ENCODE results near the gene CAPN5. TPM values are rescaled to one million over a fixed set of nuclear protein-coding genes. Genes with fewer than 3 reads are reported as not detected.

Gene CAPN5
- total RNA-seq, 1 experiment from 2014 or later = 27.4 TPM

- DNase-seq (ENCODE audit: low spot score) (no peak), ATAC-seq (no peak)
- POLR2A ChIA-PET = no interaction called here
- H3K36me3 Mint-ChIP-seq = no peaks in the 10 kb centered on the region
- H3K4me3 Mint-ChIP-seq = no peak overlapping the region
- CTCF ChIA-PET = interaction anchor here (1.8 kb wide), 1 partner anchor 32 kb away, joined by 6 read pairs; the partner anchor contains the start of gene MYO7A
- no peaks in the 10 kb centered on the region for H3K4me1 Mint-ChIP-seq
- H3K9me3 Mint-ChIP-seq = no peaks in the 10 kb centered on the region
- no peak for TF ChIP-seq USF2 (CRISPR knock-in tag; IDR thresholded peaks at IDR 0.05)
- no peak for TF ChIP-seq MYBL2 (CRISPR knock-in tag; IDR thresholded peaks at IDR 0.05)
- no peak for TF ChIP-seq ATF6 (CRISPR knock-in tag; IDR thresholded peaks at IDR 0.05)
- no peak for TF ChIP-seq ZNF121 (CRISPR knock-in tag; IDR thresholded peaks at IDR 0.05)
- no peak for TF ChIP-seq HMGXB4 (CRISPR knock-in tag; IDR thresholded peaks at IDR 0.05)
- TF ChIP-seq GRHL2 (CRISPR knock-in tag; IDR thresholded peaks at IDR 0.05; ENCODE audit: insufficient replicate concordance, severe bottlenecking) = no peak
- TF ChIP-seq E2F4 (CRISPR knock-in tag; IDR thresholded peaks at IDR 0.05; ENCODE audit: borderline replicate concordance, low read depth) = no peak
- no peak for TF ChIP-seq RELA (CRISPR knock-in tag; IDR thresholded peaks at IDR 0.05; ENCODE audit: borderline replicate concordance)
- no peak for TF ChIP-seq MXD4 (CRISPR knock-in tag; IDR thresholded peaks at IDR 0.05; ENCODE audit: borderline replicate concordance)
- no peak for TF ChIP-seq GABPB1 (CRISPR knock-in tag; IDR thresholded peaks at IDR 0.05)
- no peak for TF ChIP-seq NR3C1 (CRISPR knock-in tag; conservative IDR thresholded peaks at IDR 0.05; ENCODE audit: low read depth)
- no peaks in the 10 kb centered on the region for H3K27me3 Mint-ChIP-seq (ENCODE audit: low read depth)
- no peak overlapping the region for H3K27ac Mint-ChIP-seq
These were observed 92.6 kb downstream of the CAPN5 start for GRCh38 chr11:77159219-77159936.

- DNase-seq (ENCODE audit: low spot score) (no peak), ATAC-seq (no peak)
- Mint-ChIP-seq H3K27ac (no peak overlapping the region), H3K36me3 (no peaks in the 10 kb centered on the region), H3K4me3 (no peak overlapping the region), H3K4me1 (no peaks in the 10 kb centered on the region), H3K9me3 (no peaks in the 10 kb centered on the region), H3K27me3 (ENCODE audit: low read depth) (no peaks in the 10 kb centered on the region)
- ChIA-PET CTCF (interaction anchor here (1.8 kb wide), 1 partner anchor 32 kb away, joined by 6 read pairs; the partner anchor contains the start of gene MYO7A), POLR2A (no interaction called here)
- TF ChIP-seq ZBTB21 (CRISPR knock-in tag; IDR thresholded peaks at IDR 0.05; ENCODE audit: borderline replicate concordance) (no peak), ERG (CRISPR knock-in tag; IDR thresholded peaks at IDR 0.05) (no peak), ZNF512 (CRISPR knock-in tag; IDR thresholded peaks at IDR 0.05; ENCODE audit: borderline replicate concordance) (no peak), EMX1 (CRISPR knock-in tag; IDR thresholded peaks at IDR 0.05) (no peak), PRDM15 (CRISPR knock-in tag; IDR thresholded peaks at IDR 0.05) (no peak), ZNF425 (CRISPR knock-in tag; conservative IDR thresholded peaks at IDR 0.05) (no peak), TP53 (CRISPR knock-in tag; IDR thresholded peaks at IDR 0.05) (no peak), PRRX2 (CRISPR knock-in tag; IDR thresholded peaks at IDR 0.05) (no peak)
These were observed 93.2 kb downstream of the CAPN5 start for GRCh38 chr11:77159937-77160495.
